ENCODE measurements around the gene LMNB1. TPM values are rescaled to one million over a fixed set of nuclear protein-coding genes. Genes with fewer than 3 reads are reported as not detected.

LMNB1 gene
- total and polyA plus RNA-seq, 2 of the 13 experiments (the other 11 are each of a cell fraction or from before 2014, with no cell fraction given): 12.5 to 159 TPM

DNA sequence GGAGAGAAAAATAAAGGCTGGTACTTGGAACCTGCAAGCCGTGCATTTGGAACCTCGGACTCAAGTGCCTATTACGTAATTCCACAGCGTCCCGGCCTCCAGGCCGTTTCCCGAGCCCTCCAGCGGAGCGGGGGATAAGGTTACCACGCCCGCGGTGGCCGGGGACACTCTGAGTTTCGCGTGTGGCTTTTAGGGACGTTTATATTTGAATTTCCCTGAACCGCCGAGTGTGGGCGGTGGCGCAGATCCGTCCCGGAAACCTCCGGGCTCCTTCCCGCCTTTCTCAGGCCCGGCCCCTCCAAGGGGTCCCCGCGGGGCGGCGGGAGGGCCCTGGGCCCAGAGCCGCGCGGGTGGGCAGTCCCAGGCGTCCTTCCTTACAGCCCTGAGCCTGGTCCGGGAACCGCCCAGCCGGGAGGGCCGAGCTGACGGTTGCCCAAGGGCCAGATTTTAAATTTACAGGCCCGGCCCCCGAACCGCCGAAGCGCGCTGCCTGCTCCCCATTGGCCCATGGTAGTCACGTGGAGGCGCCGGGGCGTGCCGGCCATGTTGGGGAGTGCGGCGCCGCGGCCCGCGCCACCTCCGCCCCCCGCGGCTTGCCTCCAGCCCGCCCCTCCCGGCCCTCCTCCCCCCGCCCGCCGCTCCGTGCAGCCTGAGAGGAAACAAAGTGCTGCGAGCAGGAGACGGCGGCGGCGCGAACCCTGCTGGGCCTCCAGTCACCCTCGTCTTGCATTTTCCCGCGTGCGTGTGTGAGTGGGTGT is at the start of gene LMNB1 (continued):
- no peak for TF ChIP-seq KDM4B (CRISPR knock-in tag; IDR thresholded peaks at IDR 0.05)
- TF ChIP-seq ZBTB3 (CRISPR knock-in tag; IDR thresholded peaks at IDR 0.05; ENCODE audit: borderline replicate concordance, low read depth): 0 out of 2 replicates have a peak, but pooled peaks have one; percentile 48
- peak; percentile 49; the same call in 1 of the 2 replicates for TF ChIP-seq KMT2A (CRISPR knock-in tag; IDR thresholded peaks at IDR 0.05)
- 0 out of 2 replicates have a peak, but pooled peaks have one; percentile 66 for TF ChIP-seq ZNF136 (CRISPR knock-in tag; IDR thresholded peaks at IDR 0.05; ENCODE audit: low read depth)
- TF ChIP-seq, protein P1, sequence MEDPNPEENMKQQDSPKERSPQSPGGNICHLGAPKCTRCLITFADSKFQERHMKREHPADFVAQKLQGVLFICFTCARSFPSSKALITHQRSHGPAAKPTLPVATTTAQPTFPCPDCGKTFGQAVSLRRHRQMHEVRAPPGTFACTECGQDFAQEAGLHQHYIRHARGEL (CRISPR knock-in tag; IDR thresholded peaks at IDR 0.05): no peak
- no peak for TF ChIP-seq ZSCAN30 (CRISPR knock-in tag; IDR thresholded peaks at IDR 0.05)
- TF ChIP-seq, protein P2, sequence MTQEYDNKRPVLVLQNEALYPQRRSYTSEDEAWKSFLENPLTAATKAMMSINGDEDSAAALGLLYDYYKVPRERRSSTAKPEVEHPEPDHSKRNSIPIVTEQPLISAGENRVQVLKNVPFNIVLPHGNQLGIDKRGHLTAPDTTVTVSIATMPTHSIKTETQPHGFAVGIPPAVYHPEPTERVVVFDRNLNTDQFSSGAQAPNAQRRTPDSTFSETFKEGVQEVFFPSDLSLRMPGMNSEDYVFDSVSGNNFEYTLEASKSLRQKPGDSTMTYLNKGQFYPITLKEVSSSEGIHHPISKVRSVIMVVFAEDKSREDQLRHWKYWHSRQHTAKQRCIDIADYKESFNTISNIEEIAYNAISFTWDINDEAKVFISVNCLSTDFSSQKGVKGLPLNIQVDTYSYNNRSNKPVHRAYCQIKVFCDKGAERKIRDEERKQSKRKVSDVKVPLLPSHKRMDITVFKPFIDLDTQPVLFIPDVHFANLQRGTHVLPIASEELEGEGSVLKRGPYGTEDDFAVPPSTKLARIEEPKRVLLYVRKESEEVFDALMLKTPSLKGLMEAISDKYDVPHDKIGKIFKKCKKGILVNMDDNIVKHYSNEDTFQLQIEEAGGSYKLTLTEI (CRISPR knock-in tag; conservative IDR thresholded peaks at IDR 0.05): no peak
- TF ChIP-seq ZKSCAN1 (IDR thresholded peaks at IDR 0.05; ENCODE audit: low read length): no peak
- TF ChIP-seq KLF6 (CRISPR knock-in tag; IDR thresholded peaks at IDR 0.05): peak; percentile 49; the same call in 1 of the 2 replicates
- TF ChIP-seq NFE2L2 (IDR thresholded peaks at IDR 0.05; ENCODE audit: low read length): no peak
- TF ChIP-seq ZNF101 (CRISPR knock-in tag; IDR thresholded peaks at IDR 0.05; ENCODE audit: borderline replicate concordance, low read depth): no peak
- no peak for TF ChIP-seq ZNF83 (CRISPR knock-in tag; IDR thresholded peaks at IDR 0.05; ENCODE audit: borderline replicate concordance)
- peak; percentile 73 for TF ChIP-seq GATAD2A (CRISPR knock-in tag; IDR thresholded peaks at IDR 0.05)
- TF ChIP-seq TBX2 (CRISPR knock-in tag; IDR thresholded peaks at IDR 0.05; ENCODE audit: borderline replicate concordance): peak; percentile 54
- TF ChIP-seq ZBTB1 (CRISPR knock-in tag; IDR thresholded peaks at IDR 0.05; ENCODE audit: borderline replicate concordance): no peak
- TF ChIP-seq ZNF563 (CRISPR knock-in tag; IDR thresholded peaks at IDR 0.05): no peak
- TF ChIP-seq ZNF558 (CRISPR knock-in tag; IDR thresholded peaks at IDR 0.05; ENCODE audit: borderline replicate concordance): peak; percentile 15; the same call in 1 of the 2 replicates
- TF ChIP-seq, protein P3, sequence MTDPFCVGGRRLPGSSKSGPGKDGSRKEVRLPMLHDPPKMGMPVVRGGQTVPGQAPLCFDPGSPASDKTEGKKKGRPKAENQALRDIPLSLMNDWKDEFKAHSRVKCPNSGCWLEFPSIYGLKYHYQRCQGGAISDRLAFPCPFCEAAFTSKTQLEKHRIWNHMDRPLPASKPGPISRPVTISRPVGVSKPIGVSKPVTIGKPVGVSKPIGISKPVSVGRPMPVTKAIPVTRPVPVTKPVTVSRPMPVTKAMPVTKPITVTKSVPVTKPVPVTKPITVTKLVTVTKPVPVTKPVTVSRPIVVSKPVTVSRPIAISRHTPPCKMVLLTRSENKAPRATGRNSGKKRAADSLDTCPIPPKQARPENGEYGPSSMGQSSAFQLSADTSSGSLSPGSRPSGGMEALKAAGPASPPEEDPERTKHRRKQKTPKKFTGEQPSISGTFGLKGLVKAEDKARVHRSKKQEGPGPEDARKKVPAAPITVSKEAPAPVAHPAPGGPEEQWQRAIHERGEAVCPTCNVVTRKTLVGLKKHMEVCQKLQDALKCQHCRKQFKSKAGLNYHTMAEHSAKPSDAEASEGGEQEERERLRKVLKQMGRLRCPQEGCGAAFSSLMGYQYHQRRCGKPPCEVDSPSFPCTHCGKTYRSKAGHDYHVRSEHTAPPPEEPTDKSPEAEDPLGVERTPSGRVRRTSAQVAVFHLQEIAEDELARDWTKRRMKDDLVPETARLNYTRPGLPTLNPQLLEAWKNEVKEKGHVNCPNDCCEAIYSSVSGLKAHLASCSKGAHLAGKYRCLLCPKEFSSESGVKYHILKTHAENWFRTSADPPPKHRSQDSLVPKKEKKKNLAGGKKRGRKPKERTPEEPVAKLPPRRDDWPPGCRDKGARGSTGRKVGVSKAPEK (CRISPR knock-in tag; IDR thresholded peaks at IDR 0.05; ENCODE audit: borderline replicate concordance): no peak
- no peak for TF ChIP-seq ZNF337 (CRISPR knock-in tag; IDR thresholded peaks at IDR 0.05; ENCODE audit: borderline replicate concordance, low read depth)
- no peak for TF ChIP-seq ZNF12 (CRISPR knock-in tag; IDR thresholded peaks at IDR 0.05)
- TF ChIP-seq EED (CRISPR knock-in tag; IDR thresholded peaks at IDR 0.05): no peak
- TF ChIP-seq ZNF572 (CRISPR knock-in tag; IDR thresholded peaks at IDR 0.05): no peak
